Activated CD4-positive, alpha-beta T cell treated with anti-CD3 and anti-CD28 coated beads for 1 hour (primary cell): ENCODE results near the gene BTG4.

ENCODE experiments used
- DNase-seq: peaks from one replicate; pipeline ENCODE4 v3.0.0-alpha.2; 2020

Gene BTG4

GRCh38 chr11:111512296-111513239, at the start of gene BTG4:
Gene BTG4 (minus strand): TSS chr11:111512386. CDS start chr11:111498776, 13,610 bp downstream.
- no peak for DNase-seq

- no peak for DNase-seq
Measured at GRCh38 chr11:111561791-111562325, 49.7 kb upstream of the BTG4 start.

GRCh38 chr11:111561306-111561705, 49.1 kb upstream of the BTG4 start:
- DNase-seq = no peak

GRCh38 chr11:111560800-111561199, 48.6 kb upstream of the BTG4 start:
- DNase-seq = no peak

- no peak for DNase-seq
Measured at GRCh38 chr11:111559800-111560464, 47.7 kb upstream of the BTG4 start.

GRCh38 chr11:111557425-111558111, 45.4 kb upstream of the BTG4 start:
- no peak for DNase-seq

GRCh38 chr11:111555255-111555654, 43.1 kb upstream of the BTG4 start:
- no peak for DNase-seq

GRCh38 chr11:111554532-111554931, 42.3 kb upstream of the BTG4 start:
- DNase-seq = no peak

- DNase-seq = no peak
Measured at GRCh38 chr11:111550258-111550657, 38.1 kb upstream of the BTG4 start.

- no peak for DNase-seq
Measured at GRCh38 chr11:111549869-111550203, 37.6 kb upstream of the BTG4 start.

- DNase-seq = no peak
Measured at GRCh38 chr11:111549196-111549868, 37.1 kb upstream of the BTG4 start.

- no peak for DNase-seq
Measured at GRCh38 chr11:111548525-111548924, 36.3 kb upstream of the BTG4 start.

GRCh38 chr11:111542606-111543275, 30.6 kb upstream of the BTG4 start:
- DNase-seq = no peak

GRCh38 chr11:111541254-111542061, 29.3 kb upstream of the BTG4 start:
- DNase-seq = no peak

- no peak for DNase-seq
Measured at GRCh38 chr11:111540937-111541253, 28.7 kb upstream of the BTG4 start.

GRCh38 chr11:111540114-111540936, 28.1 kb upstream of the BTG4 start, which contains the start of gene LAYN:
Gene LAYN (plus strand): TSS chr11:111540720. CDS start chr11:111540844, 124 bp downstream.
- DNase-seq = no peak

- no peak for DNase-seq
Measured at GRCh38 chr11:111539426-111540113, 27.4 kb upstream of the BTG4 start.

- no peak for DNase-seq
Measured at GRCh38 chr11:111538407-111539114, 26.4 kb upstream of the BTG4 start.

- no peak for DNase-seq
Measured at GRCh38 chr11:111537336-111537860, 25.2 kb upstream of the BTG4 start.
